Liver (tissue), 9 donors: ENCODE data around the gene PDGFC. TPM values are rescaled to one million over a fixed set of nuclear protein-coding genes. Genes with fewer than 3 reads are reported as not detected.

Source experiments
- DNase-seq: peaks from one replicate; pipeline ENCODE4 v3.0.0-alpha.2; 2017; ENCODE audit warnings: low spot score
- H3K27ac ChIP-seq, 2 donors: one replicate each; pipeline ENCODE4 v1.7.0; 2013; ENCODE audit warnings: inconsistent platforms in 2 of 2, low read length in 2 of 2, control low read depth in 1 of 2, low read depth in 1 of 2, mild to moderate bottlenecking in 1 of 2
- H3K27me3 ChIP-seq, 4 donors: one replicate each; pipeline versions ENCODE4 v1.6.1 to v1.7.0; 2013; ENCODE audit warnings: low read length in 3 of 4, inconsistent platforms in 1 of 4, mild to moderate bottlenecking in 1 of 4, moderate library complexity in 1 of 4; ENCODE audit not compliant: control insufficient read depth in 4 of 4, insufficient read depth in 4 of 4
- H3K36me3 ChIP-seq, 4 donors: one replicate each; pipeline versions ENCODE4 v1.6.1 to v1.7.0; 2013; ENCODE audit warnings: low read length in 3 of 4, mild to moderate bottlenecking in 3 of 4, low read depth in 1 of 4, moderate library complexity in 1 of 4; ENCODE audit not compliant: control insufficient read depth in 4 of 4, insufficient read depth in 3 of 4
- H3K4me1 ChIP-seq, 4 donors: one replicate each; pipeline versions ENCODE4 v1.6.1 to v1.7.0; 2013; ENCODE audit warnings: low read length in 3 of 4, mild to moderate bottlenecking in 3 of 4, moderate library complexity in 1 of 4; ENCODE audit not compliant: control insufficient read depth in 4 of 4, insufficient read depth in 4 of 4
- H3K4me3 ChIP-seq, 3 donors: one replicate each; pipeline versions ENCODE4 v1.6.1 to v1.7.0; 2013; ENCODE audit warnings: low read length in 3 of 3, control low read depth in 1 of 3, low read depth in 1 of 3, mild to moderate bottlenecking in 1 of 3
- H3K9ac ChIP-seq, 2 donors: one replicate each; pipeline ENCODE4 v1.7.0; 2013; ENCODE audit warnings: low read length in 2 of 2, mild to moderate bottlenecking in 2 of 2, moderate library complexity in 2 of 2, control low read depth in 1 of 2, low read depth in 1 of 2
- H3K9me3 ChIP-seq, 4 donors: one replicate each; pipeline versions ENCODE4 v1.6.1 to v1.7.0; 2013; ENCODE audit warnings: low read length in 3 of 4; ENCODE audit not compliant: control insufficient read depth in 4 of 4
- EGR1 ChIP-seq, 2 donors: IDR thresholded peaks; 2 replicates each; pipeline ENCODE4 v1.6.1; 2016 to 2018; ENCODE audit warnings: antibody characterized with exemption in 2 of 2, low read depth in 2 of 2
- FOXA1 ChIP-seq: IDR thresholded peaks from 2 replicates; pipeline ENCODE4 v1.6.1; 2016; ENCODE audit warnings: antibody characterized with exemption
- GABPA ChIP-seq, 2 donors: IDR thresholded peaks in 1 of 2; conservative IDR thresholded peaks in 1 of 2; 2 replicates each; pipeline ENCODE4 v1.6.1; 2016; ENCODE audit warnings: antibody characterized with exemption in 2 of 2, mild to moderate bottlenecking in 1 of 2, moderate library complexity in 1 of 2
- HNF4A ChIP-seq, 2 donors: conservative IDR thresholded peaks; 2 replicates each; pipeline ENCODE4 v1.6.1; 2016; ENCODE audit warnings: antibody characterized with exemption in 2 of 2, mild to moderate bottlenecking in 2 of 2
- JUND ChIP-seq, 2 donors: IDR thresholded peaks; 2 replicates each; pipeline ENCODE4 v1.6.1; 2016; ENCODE audit warnings: antibody characterized with exemption in 2 of 2
- NR2F2 ChIP-seq: IDR thresholded peaks from 2 replicates; pipeline ENCODE4 v1.6.1; 2016; ENCODE audit warnings: antibody characterized with exemption
- RXRA ChIP-seq, 2 donors: IDR thresholded peaks; 2 replicates each; pipeline ENCODE4 v1.6.1; 2017 to 2018; ENCODE audit warnings: antibody characterized with exemption in 2 of 2, mild to moderate bottlenecking in 1 of 2
- SP1 ChIP-seq: IDR thresholded peaks from 2 replicates; pipeline ENCODE4 v1.6.1; 2018; ENCODE audit warnings: antibody characterized with exemption, mild to moderate bottlenecking
- TAF1 ChIP-seq: conservative IDR thresholded peaks from 2 replicates; pipeline ENCODE4 v1.6.1; 2016; ENCODE audit warnings: antibody characterized with exemption, mild to moderate bottlenecking
- YY1 ChIP-seq: IDR thresholded peaks from 2 replicates; pipeline ENCODE4 v1.6.1; 2016; ENCODE audit warnings: antibody characterized with exemption, mild to moderate bottlenecking
- WGBS: extraction: QIAGEN DNeasy Blood & Tissue Kit; methylation state at CpG from one replicate; pipeline ENCODE4 v1.1.7; 2013; 5-methylcytosine and 5-hydroxymethylcytosine counted together
- polyA plus RNA-seq, 2 donors: library from polyadenylated mRNA; stranded (reverse) in 1 of 2; unstranded in 1 of 2; fragments of 200-250 nt in 1 of 2; fragments of >200 nt in 1 of 2; fragmentation: Nextera tagmentation in 1 of 2; extraction: Ambion mirVana in 1 of 2; gene quantifications; one replicate each; pipeline versions ENCODE4 v1.2.1 to v1.2.3, GENCODE V29; 2013 to 2015
- total RNA-seq, 2 donors: library from RNA; depleted of rRNA; stranded (reverse); fragments of >200 nt; gene quantifications; one replicate each; pipeline ENCODE4 v1.2.3, GENCODE V29; 2014
- TF ChIP-seq, protein P1 (sequence below): IDR thresholded peaks from 2 replicates; pipeline ENCODE4 v1.6.1; 2016; ENCODE audit warnings: antibody characterized with exemption, mild to moderate bottlenecking
- TF ChIP-seq, protein P2 (sequence below): IDR thresholded peaks from 2 replicates; pipeline ENCODE4 v1.6.1; 2016; ENCODE audit warnings: antibody characterized with exemption
- TF ChIP-seq, protein P3 (sequence below): fragments of 150-350 bp; IDR thresholded peaks from 2 replicates; pipeline ENCODE4 v1.5.1; 2017; ENCODE audit warnings: improper control_type of control experiment, low read depth, low read length; ENCODE audit not compliant: missing input control
- TF ChIP-seq, protein P4 (sequence below): IDR thresholded peaks from 2 replicates; pipeline ENCODE4 v1.6.1; 2016; ENCODE audit warnings: antibody characterized with exemption
- donor health status: healthy.
- donor health status: healthy.
- donor health status: healthy.
- donor health status: healthy.
- donor health status: healthy.

The PDGFC gene
- total and polyA plus RNA-seq, 4 donors, result 5.8 to 25.7 (median 9.7) TPM

DNA sequence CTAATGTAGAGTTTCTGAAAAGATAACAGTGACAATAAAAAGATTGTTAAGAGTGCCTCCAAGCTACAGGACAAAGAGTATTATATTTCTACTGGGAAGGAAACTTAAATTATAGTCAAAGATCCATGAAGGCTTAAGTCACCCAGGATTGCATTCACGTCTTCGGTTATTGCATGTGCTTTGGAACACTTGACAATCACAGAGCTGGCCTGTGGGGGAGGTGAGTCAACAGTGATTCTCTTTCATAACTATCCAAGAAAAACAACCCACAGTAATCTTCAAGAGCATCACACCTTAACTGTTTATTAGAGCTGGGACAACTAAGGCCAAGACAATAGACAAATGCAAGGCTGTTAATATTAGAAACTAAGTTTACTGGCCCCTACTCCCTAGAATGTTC is 40.3 kb downstream of the PDGFC start:
- Histone ChIP-seq H3K27ac (no peak overlapping the region), H3K4me1 (no peaks in the 10 kb centered on the region), H3K9me3 (no peaks in the 10 kb centered on the region), H3K4me3 (no peak overlapping the region), H3K27me3 (no peaks in the 10 kb centered on the region), H3K36me3 (no peaks in the 10 kb centered on the region), H3K9ac (no peak overlapping the region)
- no peak for DNase-seq
- TF ChIP-seq HNF4A (conservative IDR thresholded peaks at IDR 0.05), result peak in 1 of 2 donors; percentile 7
- TF ChIP-seq, protein P1, sequence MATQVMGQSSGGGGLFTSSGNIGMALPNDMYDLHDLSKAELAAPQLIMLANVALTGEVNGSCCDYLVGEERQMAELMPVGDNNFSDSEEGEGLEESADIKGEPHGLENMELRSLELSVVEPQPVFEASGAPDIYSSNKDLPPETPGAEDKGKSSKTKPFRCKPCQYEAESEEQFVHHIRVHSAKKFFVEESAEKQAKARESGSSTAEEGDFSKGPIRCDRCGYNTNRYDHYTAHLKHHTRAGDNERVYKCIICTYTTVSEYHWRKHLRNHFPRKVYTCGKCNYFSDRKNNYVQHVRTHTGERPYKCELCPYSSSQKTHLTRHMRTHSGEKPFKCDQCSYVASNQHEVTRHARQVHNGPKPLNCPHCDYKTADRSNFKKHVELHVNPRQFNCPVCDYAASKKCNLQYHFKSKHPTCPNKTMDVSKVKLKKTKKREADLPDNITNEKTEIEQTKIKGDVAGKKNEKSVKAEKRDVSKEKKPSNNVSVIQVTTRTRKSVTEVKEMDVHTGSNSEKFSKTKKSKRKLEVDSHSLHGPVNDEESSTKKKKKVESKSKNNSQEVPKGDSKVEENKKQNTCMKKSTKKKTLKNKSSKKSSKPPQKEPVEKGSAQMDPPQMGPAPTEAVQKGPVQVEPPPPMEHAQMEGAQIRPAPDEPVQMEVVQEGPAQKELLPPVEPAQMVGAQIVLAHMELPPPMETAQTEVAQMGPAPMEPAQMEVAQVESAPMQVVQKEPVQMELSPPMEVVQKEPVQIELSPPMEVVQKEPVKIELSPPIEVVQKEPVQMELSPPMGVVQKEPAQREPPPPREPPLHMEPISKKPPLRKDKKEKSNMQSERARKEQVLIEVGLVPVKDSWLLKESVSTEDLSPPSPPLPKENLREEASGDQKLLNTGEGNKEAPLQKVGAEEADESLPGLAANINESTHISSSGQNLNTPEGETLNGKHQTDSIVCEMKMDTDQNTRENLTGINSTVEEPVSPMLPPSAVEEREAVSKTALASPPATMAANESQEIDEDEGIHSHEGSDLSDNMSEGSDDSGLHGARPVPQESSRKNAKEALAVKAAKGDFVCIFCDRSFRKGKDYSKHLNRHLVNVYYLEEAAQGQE, result no peak
- WGBS, result 25% methylated on average over 2 of the region's 2 CpGs

DNA sequence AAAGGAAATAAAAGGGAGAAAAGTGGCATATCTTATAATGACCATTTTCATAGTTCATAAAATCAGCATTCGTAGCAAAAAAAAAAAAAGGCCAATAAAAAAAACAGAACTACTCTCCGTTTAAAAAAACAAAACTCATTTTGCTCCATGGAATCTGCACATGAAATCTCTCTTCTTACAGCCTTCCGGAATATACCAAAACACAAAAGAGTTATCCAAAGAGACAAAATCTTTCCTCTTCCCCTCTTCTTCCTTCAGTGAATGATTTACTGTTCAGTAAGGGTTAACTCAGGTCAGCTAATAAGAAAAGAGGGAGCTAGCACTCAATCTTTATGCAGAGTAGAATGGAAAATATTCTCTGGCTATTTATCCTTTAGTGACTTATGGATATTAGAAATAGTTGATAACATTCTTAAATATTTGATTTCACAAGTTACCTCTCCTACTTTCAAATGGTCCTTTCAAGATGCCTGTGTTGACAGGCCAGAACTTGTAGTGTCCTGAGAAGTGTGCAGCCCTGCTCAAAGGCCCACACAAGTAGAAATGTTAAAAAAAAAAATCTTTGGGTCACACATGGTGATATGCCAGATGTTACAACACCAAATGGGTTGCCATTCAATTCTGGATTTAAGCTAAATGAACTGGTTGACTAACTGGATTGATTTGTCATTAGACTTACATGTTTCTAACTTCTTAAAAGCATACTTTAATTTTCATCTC is 42.1 kb downstream of the PDGFC start:
- H3K4me3 ChIP-seq, result no peak overlapping the region
- DNase-seq, result no peak
- no peaks in the 10 kb centered on the region for H3K9me3 ChIP-seq
- TF ChIP-seq, protein P2, sequence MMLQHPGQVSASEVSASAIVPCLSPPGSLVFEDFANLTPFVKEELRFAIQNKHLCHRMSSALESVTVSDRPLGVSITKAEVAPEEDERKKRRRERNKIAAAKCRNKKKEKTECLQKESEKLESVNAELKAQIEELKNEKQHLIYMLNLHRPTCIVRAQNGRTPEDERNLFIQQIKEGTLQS, result no peak
- TF ChIP-seq EGR1 (IDR thresholded peaks at IDR 0.05; ENCODE audit: low read depth in 2 of 2) (no peak), SP1 (no peak), YY1 (no peak), HNF4A (conservative IDR thresholded peaks at IDR 0.05) (no peak), JUND (IDR thresholded peaks at IDR 0.05) (no peak), FOXA1 (no peak), TAF1 (no peak), RXRA (IDR thresholded peaks at IDR 0.05) (no peak), NR2F2 (no peak), GABPA (IDR thresholded peaks at IDR 0.05 in 1 of 2, conservative IDR thresholded peaks at IDR 0.05 in 1 of 2) (no peak)
- TF ChIP-seq, protein P3, sequence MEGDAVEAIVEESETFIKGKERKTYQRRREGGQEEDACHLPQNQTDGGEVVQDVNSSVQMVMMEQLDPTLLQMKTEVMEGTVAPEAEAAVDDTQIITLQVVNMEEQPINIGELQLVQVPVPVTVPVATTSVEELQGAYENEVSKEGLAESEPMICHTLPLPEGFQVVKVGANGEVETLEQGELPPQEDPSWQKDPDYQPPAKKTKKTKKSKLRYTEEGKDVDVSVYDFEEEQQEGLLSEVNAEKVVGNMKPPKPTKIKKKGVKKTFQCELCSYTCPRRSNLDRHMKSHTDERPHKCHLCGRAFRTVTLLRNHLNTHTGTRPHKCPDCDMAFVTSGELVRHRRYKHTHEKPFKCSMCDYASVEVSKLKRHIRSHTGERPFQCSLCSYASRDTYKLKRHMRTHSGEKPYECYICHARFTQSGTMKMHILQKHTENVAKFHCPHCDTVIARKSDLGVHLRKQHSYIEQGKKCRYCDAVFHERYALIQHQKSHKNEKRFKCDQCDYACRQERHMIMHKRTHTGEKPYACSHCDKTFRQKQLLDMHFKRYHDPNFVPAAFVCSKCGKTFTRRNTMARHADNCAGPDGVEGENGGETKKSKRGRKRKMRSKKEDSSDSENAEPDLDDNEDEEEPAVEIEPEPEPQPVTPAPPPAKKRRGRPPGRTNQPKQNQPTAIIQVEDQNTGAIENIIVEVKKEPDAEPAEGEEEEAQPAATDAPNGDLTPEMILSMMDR, result no peak
- TF ChIP-seq, protein P1, result no peak
- TF ChIP-seq, protein P4, sequence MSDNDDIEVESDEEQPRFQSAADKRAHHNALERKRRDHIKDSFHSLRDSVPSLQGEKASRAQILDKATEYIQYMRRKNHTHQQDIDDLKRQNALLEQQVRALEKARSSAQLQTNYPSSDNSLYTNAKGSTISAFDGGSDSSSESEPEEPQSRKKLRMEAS, result no peak
- H3K27ac ChIP-seq, result no peak overlapping the region
- H3K27me3 ChIP-seq, result no peaks in the 10 kb centered on the region
- H3K4me1 ChIP-seq, result peaks cover 0 to 3% (median 0%) of the 10 kb centered on the region in 4 donors
- 89% methylated on average over 3 of the region's 3 CpGs for WGBS
- H3K36me3 ChIP-seq, result peaks cover 0 to 1% (median 0%) of the 10 kb centered on the region in 4 donors
- H3K9ac ChIP-seq, result no peak overlapping the region
